ENCODE results near the gene GOLT1B. TPM values are rescaled to one million over a fixed set of nuclear protein-coding genes. Genes with fewer than 3 reads are reported as not detected.

The GOLT1B gene
- total and polyA plus RNA-seq, 2 of the 13 experiments (the other 11 are each of a cell fraction or from before 2014, with no cell fraction given): 23.6 to 38.4 TPM

- TF ChIP-seq ZNF17 (CRISPR knock-in tag; IDR thresholded peaks at IDR 0.05): no peak
- no peak for TF ChIP-seq ZNF335 (CRISPR knock-in tag; IDR thresholded peaks at IDR 0.05)
- 0 out of 2 replicates have a peak, but pooled peaks have one; percentile 17 for TF ChIP-seq YEATS4 (CRISPR knock-in tag; IDR thresholded peaks at IDR 0.05; ENCODE audit: borderline replicate concordance)
- no peak for TF ChIP-seq ZNF710 (CRISPR knock-in tag; IDR thresholded peaks at IDR 0.05; ENCODE audit: borderline replicate concordance)
- TF ChIP-seq ZNF318 (CRISPR knock-in tag; IDR thresholded peaks at IDR 0.05): no peak
- TF ChIP-seq BRCA1 (CRISPR knock-in tag; IDR thresholded peaks at IDR 0.05): no peak
- peak; percentile 35 for TF ChIP-seq YY1 (IDR thresholded peaks at IDR 0.05; ENCODE audit: insufficient read depth, insufficient replicate concordance, low read depth, low read length)
- TF ChIP-seq GABPB1 (CRISPR knock-in tag; IDR thresholded peaks at IDR 0.05): peak; percentile 66; the same call in 1 of the 2 replicates
- no peak for TF ChIP-seq PRDM15 (CRISPR knock-in tag; IDR thresholded peaks at IDR 0.05)
- peak; percentile 100 for TF ChIP-seq ZNF800 (CRISPR knock-in tag; IDR thresholded peaks at IDR 0.05)
- TF ChIP-seq FOXP1 (IDR thresholded peaks at IDR 0.05): no peak
- TF ChIP-seq FOXP1 (CRISPR knock-in tag; IDR thresholded peaks at IDR 0.05): no peak
Measured at GRCh38 chr12:21527451-21528180, 26.0 kb downstream of the GOLT1B start (continued).

Measured in HepG2 (cell line).